ENCODE measurements around the gene TMEM141.

DNA sequence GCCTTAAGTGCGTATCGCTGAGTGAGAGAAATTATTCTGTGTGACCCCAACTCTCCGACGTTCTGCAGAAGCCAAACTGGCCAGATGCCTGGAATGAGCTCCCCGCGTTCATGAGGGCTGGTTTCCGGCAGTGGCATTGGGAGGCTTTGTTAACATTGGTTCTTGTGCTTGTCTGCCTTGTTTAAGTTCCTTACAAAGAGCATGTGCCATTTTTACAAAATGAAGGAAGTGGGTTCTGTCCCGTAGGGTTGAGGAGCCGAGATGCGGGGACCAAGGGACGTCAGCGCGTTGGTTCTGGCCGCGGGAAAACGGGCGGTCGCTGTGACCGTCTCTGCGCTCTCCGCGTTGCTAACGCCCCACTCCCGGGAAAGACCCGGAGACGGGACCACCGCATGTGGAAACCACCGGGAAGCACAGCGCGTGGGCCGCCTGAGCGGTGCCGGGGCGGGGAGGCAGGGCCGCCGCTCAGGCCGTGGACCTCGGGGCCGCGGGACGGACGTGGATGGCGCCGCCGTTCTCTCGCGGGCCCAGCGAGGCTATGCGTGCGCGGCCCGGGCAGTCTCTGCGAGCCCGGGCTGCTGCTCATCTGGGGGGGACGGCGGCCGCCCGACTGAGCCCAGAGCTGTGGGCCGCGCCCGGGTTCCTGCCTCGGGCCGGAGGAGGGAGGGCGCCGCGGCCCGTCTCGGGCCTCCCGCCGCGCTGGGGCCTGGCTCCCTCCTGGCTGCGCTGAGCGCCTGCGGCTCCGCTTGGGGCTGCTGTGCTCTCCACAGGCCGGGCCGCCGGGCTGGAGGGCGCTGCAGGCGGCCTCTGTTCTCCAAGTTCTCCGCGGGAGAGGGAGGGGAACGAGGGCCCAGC is 30.1 kb downstream of the TMEM141 start:
- TF ChIP-seq CTCF (optimal IDR thresholded peaks at IDR 0.05 in 1 of 3, IDR thresholded peaks at IDR 0.05 in 1 of 3, conservative IDR thresholded peaks at IDR 0.05 in 1 of 3; ENCODE audit: extremely low read depth in 1 of 3, insufficient read depth in 2 of 3, low read length in 3 of 3) (no peak), EZH2 (IDR thresholded peaks at IDR 0.05; ENCODE audit: low read length) (no peak)
